HTR-8/SVneo (cell line): ENCODE results near the gene PHACTR1.
A peak's percentile ranks its signal among the peaks of the same experiment; 100 is the strongest.

Experiments
- DNase-seq: peaks from one replicate; pipeline ENCODE4 v3.0.0; 2011; ENCODE audit warnings: low spot score, mixed read lengths; ENCODE audit not compliant: insufficient read length
- FAIRE-seq: peaks from 2 replicates; lab custom pipeline; 2011; peaks lifted over from hg19 to GRCh38; lab: Jason Lieb, UNC

The PHACTR1 gene

GRCh38 chr6:13165502-13166172 is 449.1 kb downstream of the PHACTR1 start:
- FAIRE-seq (no peak), DNase-seq (no peak)

- FAIRE-seq, result no peak
- DNase-seq, result no peak
Measured at GRCh38 chr6:13166269-13166668, 449.7 kb downstream of the PHACTR1 start.

- FAIRE-seq (no peak), DNase-seq (no peak)
Measured at GRCh38 chr6:13166916-13167315, 450.3 kb downstream of the PHACTR1 start.

GRCh38 chr6:13172291-13172690 is 455.7 kb downstream of the PHACTR1 start:
- no peak for FAIRE-seq
- DNase-seq, result no peak

- FAIRE-seq, result no peak
- no peak for DNase-seq
Measured at GRCh38 chr6:13175087-13175486, 458.5 kb downstream of the PHACTR1 start.

- DNase-seq (no peak), FAIRE-seq (no peak)
Measured at GRCh38 chr6:13175759-13176158, 459.2 kb downstream of the PHACTR1 start.

GRCh38 chr6:13177664-13178063 is 461.1 kb downstream of the PHACTR1 start:
- DNase-seq, result no peak
- no peak for FAIRE-seq

GRCh38 chr6:13178107-13178506 is 461.5 kb downstream of the PHACTR1 start:
- no peak for DNase-seq
- FAIRE-seq, result no peak

- FAIRE-seq (no peak), DNase-seq (no peak)
Measured at GRCh38 chr6:13180538-13180937, 464.0 kb downstream of the PHACTR1 start.

GRCh38 chr6:13181393-13181792 is 464.8 kb downstream of the PHACTR1 start:
- DNase-seq, result no peak
- no peak for FAIRE-seq

- no peak for FAIRE-seq
- no peak for DNase-seq
Measured at GRCh38 chr6:13183415-13184088, 467.0 kb downstream of the PHACTR1 start.

- DNase-seq (no peak), FAIRE-seq (no peak)
Measured at GRCh38 chr6:13184089-13184468, 467.5 kb downstream of the PHACTR1 start.

- FAIRE-seq (no peak), DNase-seq (no peak)
Measured at GRCh38 chr6:13184547-13184946, 468.0 kb downstream of the PHACTR1 start.

GRCh38 chr6:13186861-13187260 is 470.3 kb downstream of the PHACTR1 start:
- FAIRE-seq (no peak), DNase-seq (no peak)

- DNase-seq (no peak), FAIRE-seq (no peak)
Measured at GRCh38 chr6:13187692-13188091, 471.1 kb downstream of the PHACTR1 start.

- FAIRE-seq (no peak), DNase-seq (no peak)
Measured at GRCh38 chr6:13188306-13188705, 471.7 kb downstream of the PHACTR1 start.

- FAIRE-seq, result no peak
- no peak for DNase-seq
Measured at GRCh38 chr6:13189710-13190109, 473.1 kb downstream of the PHACTR1 start.

GRCh38 chr6:13190376-13190775 is 473.8 kb downstream of the PHACTR1 start:
- FAIRE-seq (no peak), DNase-seq (no peak)

- DNase-seq (no peak), FAIRE-seq (no peak)
Measured at GRCh38 chr6:13191461-13191860, 474.9 kb downstream of the PHACTR1 start.

- FAIRE-seq, result no peak
Measured at GRCh38 chr6:13194852-13195251, 478.3 kb downstream of the PHACTR1 start.

GRCh38 chr6:13195803-13196202 is 479.2 kb downstream of the PHACTR1 start:
- FAIRE-seq, result no peak

More at GRCh38 chr6:13194852-13195251, 478.3 kb downstream of the PHACTR1 start:
- peak; percentile 50 for DNase-seq

GRCh38 chr6:13198168-13198567 is 481.6 kb downstream of the PHACTR1 start:
- FAIRE-seq (no peak), DNase-seq (no peak)

More at GRCh38 chr6:13195803-13196202, 479.2 kb downstream of the PHACTR1 start:
- no peak for DNase-seq
